ENCODE measurements around the gene ICAM2.

The ICAM2 gene

GRCh38 chr17:63967953-63968352 lies 52.5 kb downstream of the ICAM2 start:
- Histone ChIP-seq H3K4me2 (ENCODE audit: low read length, poor library complexity, severe bottlenecking) (no peak overlapping the region), H2BK12ac (ENCODE audit: low read length in 2 of 2) (no peak overlapping the region), H3K4ac (ENCODE audit: low read depth in 1 of 2, low read length in 2 of 2) (no peak overlapping the region), H2BK120ac (ENCODE audit: low read depth, low read length) (no peak overlapping the region), H3K14ac (ENCODE audit: low read length in 2 of 2) (no peak overlapping the region), H3K79me1 (replicated peaks; ENCODE audit: low read length, poor library complexity, severe bottlenecking) (no peaks in the 10 kb centered on the region), H3K23ac (ENCODE audit: low read length in 2 of 2) (no peak overlapping the region), H3K27ac (ENCODE audit: low read length, poor library complexity, severe bottlenecking) (no peak overlapping the region), H2BK15ac (ENCODE audit: low read depth, poor library complexity, severe bottlenecking) (no peak overlapping the region), H3K36me3 (ENCODE audit: control insufficient read depth in 1 of 2, insufficient read depth in 2 of 2, low read depth in 1 of 2, low read length in 2 of 2) (no peaks in the 10 kb centered on the region), H2AFZ (ENCODE audit: low read depth, low read length) (no peak overlapping the region), H2AK5ac (ENCODE audit: low read length, severe bottlenecking) (no peak overlapping the region), H3K27me3 (ENCODE audit: control insufficient read depth in 1 of 2, insufficient read depth in 1 of 2, low read length in 2 of 2) (peaks cover 11 to 23% of the 10 kb centered on the region in 2 experiments), H3K4me1 (ENCODE audit: control insufficient read depth, insufficient read depth, low read depth, low read length) (no peaks in the 10 kb centered on the region), H2BK5ac (ENCODE audit: low read depth, low read length, poor library complexity, severe bottlenecking) (no peak overlapping the region), H4K91ac (ENCODE audit: low read length) (no peak overlapping the region), H3K9me3 (ENCODE audit: control insufficient read depth, low read length) (no peaks in the 10 kb centered on the region), H4K8ac (ENCODE audit: low read length) (no peak overlapping the region), H3K4me3 (ENCODE audit: insufficient read depth in 1 of 2, low read depth in 1 of 2, low read length in 2 of 2) (peak overlapping the region in 1 of 2 experiments; percentile 1), H3K18ac (ENCODE audit: low read depth in 1 of 2, low read length in 2 of 2) (no peak overlapping the region), H3K9ac (ENCODE audit: low read length) (no peak overlapping the region)
- 85% methylated on average over 19 of the region's 19 CpGs for WGBS
- no peak for DNase-seq

- H3K23ac ChIP-seq (ENCODE audit: low read length in 2 of 2) = no peak overlapping the region
- peaks cover 11 to 28% of the 10 kb centered on the region in 2 experiments for H3K27me3 ChIP-seq (ENCODE audit: control insufficient read depth in 1 of 2, insufficient read depth in 1 of 2, low read length in 2 of 2)
- H2AK5ac ChIP-seq (ENCODE audit: low read length, severe bottlenecking) = no peak overlapping the region
- no peak overlapping the region for H3K27ac ChIP-seq (ENCODE audit: low read length, poor library complexity, severe bottlenecking)
- no peak overlapping the region for H4K91ac ChIP-seq (ENCODE audit: low read length)
- H3K4me2 ChIP-seq (ENCODE audit: low read length, poor library complexity, severe bottlenecking) = no peak overlapping the region
- no peak overlapping the region for H3K4ac ChIP-seq (ENCODE audit: low read depth in 1 of 2, low read length in 2 of 2)
- WGBS = 85% methylated on average over 11 of the region's 11 CpGs
- no peak overlapping the region for H2BK120ac ChIP-seq (ENCODE audit: low read depth, low read length)
- no peak overlapping the region for H2BK12ac ChIP-seq (ENCODE audit: low read length in 2 of 2)
- no peaks in the 10 kb centered on the region for H3K36me3 ChIP-seq (ENCODE audit: control insufficient read depth in 1 of 2, insufficient read depth in 2 of 2, low read depth in 1 of 2, low read length in 2 of 2)
- no peak overlapping the region for H2BK15ac ChIP-seq (ENCODE audit: low read depth, poor library complexity, severe bottlenecking)
- no peak overlapping the region for H3K18ac ChIP-seq (ENCODE audit: low read depth in 1 of 2, low read length in 2 of 2)
- H3K9ac ChIP-seq (ENCODE audit: low read length) = no peak overlapping the region
- H3K14ac ChIP-seq (ENCODE audit: low read length in 2 of 2) = no peak overlapping the region
- no peak overlapping the region for H2AFZ ChIP-seq (ENCODE audit: low read depth, low read length)
- no peaks in the 10 kb centered on the region for H3K4me1 ChIP-seq (ENCODE audit: control insufficient read depth, insufficient read depth, low read depth, low read length)
- H3K4me3 ChIP-seq (ENCODE audit: insufficient read depth in 1 of 2, low read depth in 1 of 2, low read length in 2 of 2) = no peak overlapping the region
- H3K79me1 ChIP-seq (replicated peaks; ENCODE audit: low read length, poor library complexity, severe bottlenecking) = no peaks in the 10 kb centered on the region
- no peak overlapping the region for H2BK5ac ChIP-seq (ENCODE audit: low read depth, low read length, poor library complexity, severe bottlenecking)
- DNase-seq = no peak
- no peak overlapping the region for H4K8ac ChIP-seq (ENCODE audit: low read length)
- no peaks in the 10 kb centered on the region for H3K9me3 ChIP-seq (ENCODE audit: control insufficient read depth, low read length)
Measured at GRCh38 chr17:63966646-63967264, 53.7 kb downstream of the ICAM2 start.

- Histone ChIP-seq H2BK12ac (ENCODE audit: low read length in 2 of 2) (no peak overlapping the region), H2BK15ac (ENCODE audit: low read depth, poor library complexity, severe bottlenecking) (no peak overlapping the region), H3K27ac (ENCODE audit: low read length, poor library complexity, severe bottlenecking) (no peak overlapping the region), H4K8ac (ENCODE audit: low read length) (no peak overlapping the region), H3K36me3 (ENCODE audit: control insufficient read depth in 1 of 2, insufficient read depth in 2 of 2, low read depth in 1 of 2, low read length in 2 of 2) (no peaks in the 10 kb centered on the region), H3K23ac (ENCODE audit: low read length in 2 of 2) (no peak overlapping the region), H3K79me1 (replicated peaks; ENCODE audit: low read length, poor library complexity, severe bottlenecking) (no peaks in the 10 kb centered on the region), H2AK5ac (ENCODE audit: low read length, severe bottlenecking) (no peak overlapping the region), H3K4me1 (ENCODE audit: control insufficient read depth, insufficient read depth, low read depth, low read length) (peaks cover 2% of the 10 kb centered on the region), H2BK5ac (ENCODE audit: low read depth, low read length, poor library complexity, severe bottlenecking) (no peak overlapping the region), H3K4me2 (ENCODE audit: low read length, poor library complexity, severe bottlenecking) (no peak overlapping the region), H3K9me3 (ENCODE audit: control insufficient read depth, low read length) (no peaks in the 10 kb centered on the region), H3K4me3 (ENCODE audit: insufficient read depth in 1 of 2, low read depth in 1 of 2, low read length in 2 of 2) (no peak overlapping the region), H3K27me3 (ENCODE audit: control insufficient read depth in 1 of 2, insufficient read depth in 1 of 2, low read length in 2 of 2) (peaks cover 24 to 26% of the 10 kb centered on the region in 2 experiments), H3K18ac (ENCODE audit: low read depth in 1 of 2, low read length in 2 of 2) (no peak overlapping the region), H4K91ac (ENCODE audit: low read length) (no peak overlapping the region), H2AFZ (ENCODE audit: low read depth, low read length) (no peak overlapping the region), H2BK120ac (ENCODE audit: low read depth, low read length) (no peak overlapping the region), H3K9ac (ENCODE audit: low read length) (no peak overlapping the region), H3K14ac (ENCODE audit: low read length in 2 of 2) (no peak overlapping the region), H3K4ac (ENCODE audit: low read depth in 1 of 2, low read length in 2 of 2) (no peak overlapping the region)
- WGBS = 94% methylated on average over 3 of the region's 4 CpGs
- DNase-seq = no peak
Measured at GRCh38 chr17:63963123-63963522, 57.3 kb downstream of the ICAM2 start.

- no peak overlapping the region for H2BK5ac ChIP-seq (ENCODE audit: low read depth, low read length, poor library complexity, severe bottlenecking)
- no peak overlapping the region for H2BK12ac ChIP-seq (ENCODE audit: low read length in 2 of 2)
- H3K23ac ChIP-seq (ENCODE audit: low read length in 2 of 2) = no peak overlapping the region
- H2BK120ac ChIP-seq (ENCODE audit: low read depth, low read length) = no peak overlapping the region
- WGBS = 67% methylated on average over 7 of the region's 10 CpGs
- no peak overlapping the region for H3K27ac ChIP-seq (ENCODE audit: low read length, poor library complexity, severe bottlenecking)
- H3K4ac ChIP-seq (ENCODE audit: low read depth in 1 of 2, low read length in 2 of 2) = no peak overlapping the region
- H3K4me3 ChIP-seq (ENCODE audit: insufficient read depth in 1 of 2, low read depth in 1 of 2, low read length in 2 of 2) = no peak overlapping the region
- no peak overlapping the region for H3K14ac ChIP-seq (ENCODE audit: low read length in 2 of 2)
- H3K79me1 ChIP-seq (replicated peaks; ENCODE audit: low read length, poor library complexity, severe bottlenecking) = no peaks in the 10 kb centered on the region
- no peaks in the 10 kb centered on the region for H3K9me3 ChIP-seq (ENCODE audit: control insufficient read depth, low read length)
- no peak overlapping the region for H4K91ac ChIP-seq (ENCODE audit: low read length)
- H3K4me1 ChIP-seq (ENCODE audit: control insufficient read depth, insufficient read depth, low read depth, low read length) = peaks cover 2% of the 10 kb centered on the region
- H4K8ac ChIP-seq (ENCODE audit: low read length) = no peak overlapping the region
- H3K4me2 ChIP-seq (ENCODE audit: low read length, poor library complexity, severe bottlenecking) = no peak overlapping the region
- no peak overlapping the region for H2BK15ac ChIP-seq (ENCODE audit: low read depth, poor library complexity, severe bottlenecking)
- H3K9ac ChIP-seq (ENCODE audit: low read length) = no peak overlapping the region
- no peaks in the 10 kb centered on the region for H3K36me3 ChIP-seq (ENCODE audit: control insufficient read depth in 1 of 2, insufficient read depth in 2 of 2, low read depth in 1 of 2, low read length in 2 of 2)
- H2AK5ac ChIP-seq (ENCODE audit: low read length, severe bottlenecking) = no peak overlapping the region
- no peak overlapping the region for H2AFZ ChIP-seq (ENCODE audit: low read depth, low read length)
- no peak for DNase-seq
- peak overlapping the region in 1 of 2 experiments; percentile 41 for H3K18ac ChIP-seq (ENCODE audit: low read depth in 1 of 2, low read length in 2 of 2)
- H3K27me3 ChIP-seq (ENCODE audit: control insufficient read depth in 1 of 2, insufficient read depth in 1 of 2, low read length in 2 of 2) = peaks cover 20 to 26% of the 10 kb centered on the region in 2 experiments
Measured at GRCh38 chr17:63962298-63962744, 58.1 kb downstream of the ICAM2 start.

Data from mesenchymal stem cell (in vitro differentiated cells and primary cell).